Amniotic epithelial cell (primary cell): ENCODE results near the gene TYW1B.
"Not testable (repeated sequence)": the region's sequence is repeated elsewhere in the genome, so short reads cannot be mapped to it uniquely, and the experiment has no call there.

ENCODE experiments used
- DNase-seq: peaks from one replicate; pipeline ENCODE4 v3.0.0-alpha.2; 2010; ENCODE audit warnings: low read depth

Gene TYW1B

GRCh38 chr7:72555238-72555637 lies 272.8 kb downstream of the TYW1B start:
- not testable (repeated sequence) for DNase-seq

- not testable (repeated sequence) for DNase-seq
Observed at GRCh38 chr7:72554401-72554800, 273.6 kb downstream of the TYW1B start.

- DNase-seq: not testable (repeated sequence)
Observed at GRCh38 chr7:72550454-72550853, 277.5 kb downstream of the TYW1B start.

- not testable (repeated sequence) for DNase-seq
Observed at GRCh38 chr7:72546586-72547237, 281.3 kb downstream of the TYW1B start.

- DNase-seq: not testable (repeated sequence)
Observed at GRCh38 chr7:72544531-72544930, 283.5 kb downstream of the TYW1B start.

- DNase-seq: no peak
Observed at GRCh38 chr7:72540923-72541322, 287.1 kb downstream of the TYW1B start.

GRCh38 chr7:72540106-72540611 lies 287.8 kb downstream of the TYW1B start:
- no peak for DNase-seq

GRCh38 chr7:72539702-72540101 lies 288.3 kb downstream of the TYW1B start:
- DNase-seq: no peak

GRCh38 chr7:72538856-72539255 lies 289.1 kb downstream of the TYW1B start:
- no peak for DNase-seq

- no peak for DNase-seq
Observed at GRCh38 chr7:72538147-72538546, 289.9 kb downstream of the TYW1B start.

GRCh38 chr7:72536038-72536437 lies 292.0 kb downstream of the TYW1B start:
- DNase-seq: not testable (repeated sequence)

- not testable (repeated sequence) for DNase-seq
Observed at GRCh38 chr7:72531048-72531447, 297.0 kb downstream of the TYW1B start.
